ENCODE data around the gene B3GAT1.

Gene B3GAT1

GRCh38 chr11:134370526-134371435 lies 41.3 kb downstream of the B3GAT1 start:
- no peak for DNase-seq

GRCh38 chr11:134369656-134370525 lies 42.2 kb downstream of the B3GAT1 start:
- DNase-seq, result no peak

GRCh38 chr11:134367781-134368180 lies 44.3 kb downstream of the B3GAT1 start:
- DNase-seq, result no peak

- DNase-seq, result no peak
Measured at GRCh38 chr11:134366254-134366653, 45.8 kb downstream of the B3GAT1 start.

- DNase-seq, result no peak
Measured at GRCh38 chr11:134365011-134365925, 46.8 kb downstream of the B3GAT1 start.

GRCh38 chr11:134364261-134364660 lies 47.8 kb downstream of the B3GAT1 start:
- DNase-seq, result no peak

GRCh38 chr11:134363592-134363991 lies 48.5 kb downstream of the B3GAT1 start:
- peak; percentile 61 for DNase-seq

- no peak for DNase-seq
Measured at GRCh38 chr11:134363161-134363560, 48.9 kb downstream of the B3GAT1 start.

- DNase-seq, result no peak
Measured at GRCh38 chr11:134362192-134362901, 49.7 kb downstream of the B3GAT1 start.

- DNase-seq, result no peak
Measured at GRCh38 chr11:134361661-134362060, 50.4 kb downstream of the B3GAT1 start.

GRCh38 chr11:134360050-134360835 lies 51.8 kb downstream of the B3GAT1 start:
- DNase-seq, result no peak

GRCh38 chr11:134359646-134360045 lies 52.4 kb downstream of the B3GAT1 start:
- DNase-seq, result no peak

- no peak for DNase-seq
Measured at GRCh38 chr11:134358856-134359490, 53.1 kb downstream of the B3GAT1 start.

- DNase-seq, result no peak
Measured at GRCh38 chr11:134358165-134358855, 53.7 kb downstream of the B3GAT1 start.

GRCh38 chr11:134357545-134357839 lies 54.5 kb downstream of the B3GAT1 start:
- no peak for DNase-seq

- DNase-seq, result no peak
Measured at GRCh38 chr11:134356656-134357544, 55.1 kb downstream of the B3GAT1 start.

- DNase-seq, result no peak
Measured at GRCh38 chr11:134355656-134356055, 56.4 kb downstream of the B3GAT1 start.

- DNase-seq, result no peak
Measured at GRCh38 chr11:134355136-134355535, 56.9 kb downstream of the B3GAT1 start.

- DNase-seq, result no peak
Measured at GRCh38 chr11:134352111-134352510, 59.9 kb downstream of the B3GAT1 start.
